ENCODE data around the gene GRIN1. TPM values are rescaled to one million over a fixed set of nuclear protein-coding genes. Genes with fewer than 3 reads are reported as not detected.

The GRIN1 gene
- total RNA-seq, 4 donors from 2014 or later = 0.14 TPM; not detected in 3

GRCh38 chr9:137128158-137128861, 10.6 kb upstream of the GRIN1 start:
- Histone ChIP-seq H3K9me3 (no peaks in the 10 kb centered on the region), H3K4me3 (peak overlapping the region in 2 of 4 donors; percentile 62 to 82), H3K36me3 (no peaks in the 10 kb centered on the region), H3K27me3 (peaks cover 19% of the 10 kb centered on the region), H3K27ac (peak overlapping the region; percentile 56 to 82 (median 70)), H3K4me1 (peaks cover 10 to 35% (median 29%) of the 10 kb centered on the region in 4 donors)
- in situ Hi-C loops (cut with MboI; ENCODE audit: low pct_ligation_motif_present in 1 of 4, low pct_unique_long_range_greater_than_20kb in 1 of 4, low sequenced_read_pairs in 3 of 4) (loop anchor here in 2 of 4 donors (10.0 kb wide), 2 partner anchors 96 to 106 kb away; partner anchors contain the start of genes CYSRT1 (in 1 of the 2), RNF208 (in 1 of the 2), RNF224 (in 1 of the 2) and SLC34A3 (in 1 of the 2)), intact Hi-C loops (cut with DNase I; ENCODE audit: low total_unique reads) (loop anchor here (5.0 kb wide), 1 partner anchor 99 kb away; the partner anchor contains the start of genes CYSRT1 and RNF224)
- TF ChIP-seq EP300 (IDR thresholded peaks at IDR 0.05; ENCODE audit: low read depth) = no peak
- 64% methylated on average over 19 of the region's 19 CpGs; no CpG with 5 or more reads in 1 of the 2 donors for WGBS, 2 donors (ENCODE audit: low coverage in 1 of 2)
- DNase-seq = no peak

GRCh38 chr9:137128862-137129455, 10.0 kb upstream of the GRIN1 start:
- intact Hi-C loops (cut with DNase I; ENCODE audit: low total_unique reads) = loop anchor here (5.0 kb wide), 1 partner anchor 98 kb away; the partner anchor contains the start of genes CYSRT1 and RNF224
- H3K4me1 ChIP-seq = peaks cover 10 to 35% (median 29%) of the 10 kb centered on the region in 4 donors
- in situ Hi-C loops (cut with MboI; ENCODE audit: low pct_ligation_motif_present in 1 of 4, low pct_unique_long_range_greater_than_20kb in 1 of 4, low sequenced_read_pairs in 3 of 4) = loop anchor here in 2 of 4 donors (10.0 kb wide), 2 partner anchors 96 to 106 kb away; partner anchors contain the start of genes CYSRT1 (in 1 of the 2), RNF208 (in 1 of the 2), RNF224 (in 1 of the 2) and SLC34A3 (in 1 of the 2)
- peaks cover 25% of the 10 kb centered on the region for H3K27me3 ChIP-seq
- TF ChIP-seq CTCF (IDR thresholded peaks at IDR 0.05) (no peak), POLR2A (IDR thresholded peaks at IDR 0.05) (no peak), POLR2AphosphoS5 (IDR thresholded peaks at IDR 0.05) (no peak), EP300 (IDR thresholded peaks at IDR 0.05; ENCODE audit: low read depth) (no peak)
- DNase-seq = no peak
- H3K27ac ChIP-seq = peak overlapping the region; percentile 71 to 82 (median 75)
- H3K36me3 ChIP-seq = no peaks in the 10 kb centered on the region
- peak overlapping the region; percentile 57 to 82 (median 62) for H3K4me3 ChIP-seq
- WGBS, 2 donors (ENCODE audit: low coverage in 1 of 2) = 24% methylated on average over 34 of the region's 37 CpGs; no CpG with 5 or more reads in 1 of the 2 donors
- no peaks in the 10 kb centered on the region for H3K9me3 ChIP-seq

- intact Hi-C loops (cut with DNase I; ENCODE audit: low total_unique reads) (loop anchor here (5.0 kb wide), 1 partner anchor 98 kb away; the partner anchor contains the start of genes CYSRT1 and RNF224), in situ Hi-C loops (cut with MboI; ENCODE audit: low pct_ligation_motif_present in 1 of 4, low pct_unique_long_range_greater_than_20kb in 1 of 4, low sequenced_read_pairs in 3 of 4) (loop anchor here in 2 of 4 donors (10.0 kb wide), 2 partner anchors 95 to 105 kb away; partner anchors contain the start of genes CYSRT1 (in 1 of the 2), RNF208 (in 1 of the 2), RNF224 (in 1 of the 2) and SLC34A3 (in 1 of the 2))
- 2% methylated on average over 69 of the region's 86 CpGs; no CpG with 5 or more reads in 1 of the 2 donors for WGBS, 2 donors (ENCODE audit: low coverage in 1 of 2)
- H3K36me3 ChIP-seq = no peaks in the 10 kb centered on the region
- DNase-seq = peak; percentile 91
- peaks cover 31% of the 10 kb centered on the region for H3K27me3 ChIP-seq
- H3K4me3 ChIP-seq = peak overlapping the region; percentile 57 to 82 (median 62)
- peaks cover 10 to 35% (median 29%) of the 10 kb centered on the region in 4 donors for H3K4me1 ChIP-seq
- peak in 1 of 5 experiments; percentile 15 for TF ChIP-seq CTCF (IDR thresholded peaks at IDR 0.05)
- peak; percentile 63 to 77 (median 72) for TF ChIP-seq POLR2AphosphoS5 (IDR thresholded peaks at IDR 0.05)
- TF ChIP-seq POLR2A (IDR thresholded peaks at IDR 0.05) = peak; percentile 39
- no peak for TF ChIP-seq EP300 (IDR thresholded peaks at IDR 0.05; ENCODE audit: low read depth)
- no peaks in the 10 kb centered on the region for H3K9me3 ChIP-seq
- H3K27ac ChIP-seq = peak overlapping the region; percentile 71 to 82 (median 75)
Observed at GRCh38 chr9:137129456-137130175, 9.3 kb upstream of the GRIN1 start.

- intact Hi-C loops (cut with DNase I; ENCODE audit: low total_unique reads) (no loop called here), in situ Hi-C loops (cut with MboI; ENCODE audit: low pct_ligation_motif_present in 1 of 4, low pct_unique_long_range_greater_than_20kb in 1 of 4, low sequenced_read_pairs in 3 of 4) (no loop called here)
- Histone ChIP-seq H3K36me3 (no peaks in the 10 kb centered on the region), H3K27ac (peak overlapping the region; percentile 71 to 82 (median 75)), H3K27me3 (peaks cover 37% of the 10 kb centered on the region), H3K9me3 (no peaks in the 10 kb centered on the region), H3K4me1 (peaks cover 10 to 35% (median 29%) of the 10 kb centered on the region in 4 donors), H3K4me3 (peak overlapping the region; percentile 57 to 82 (median 62))
- TF ChIP-seq POLR2AphosphoS5 (IDR thresholded peaks at IDR 0.05) (no peak), CTCF (IDR thresholded peaks at IDR 0.05) (no peak), EP300 (IDR thresholded peaks at IDR 0.05; ENCODE audit: low read depth) (no peak), POLR2A (IDR thresholded peaks at IDR 0.05) (no peak)
- DNase-seq = no peak
- WGBS, 2 donors (ENCODE audit: low coverage in 1 of 2) = 40% methylated on average over 12 of the region's 58 CpGs; no CpG with 5 or more reads in 1 of the 2 donors
Observed at GRCh38 chr9:137130176-137130755, 8.7 kb upstream of the GRIN1 start.
